Chondrocyte (in vitro differentiated cells): ENCODE measurements around the gene DUOXA1. TPM values are rescaled to one million over a fixed set of nuclear protein-coding genes. Genes with fewer than 3 reads are reported as not detected.

Experiments
- DNase-seq: peaks from one replicate; pipeline ENCODE4 v3.0.0; 2021; ENCODE audit warnings: mixed read lengths, low spot score
- H3K27ac Mint-ChIP-seq: one replicate; pipeline ENCODE4 v1.8.0; 2021; ENCODE audit warnings: mild to moderate bottlenecking, moderate library complexity, mixed read lengths; ENCODE audit not compliant: unreplicated experiment
- H3K27me3 Mint-ChIP-seq: 2 replicates; pipeline ENCODE4 v1.8.0; 2021; ENCODE audit warnings: low read depth, mixed read lengths
- H3K36me3 Mint-ChIP-seq: 2 replicates; pipeline ENCODE4 v1.8.0; 2021; ENCODE audit warnings: low read depth, mixed read lengths
- H3K4me1 Mint-ChIP-seq: 2 replicates; pipeline ENCODE4 v1.8.0; 2021; ENCODE audit warnings: low read depth, mild to moderate bottlenecking, mixed read lengths
- H3K4me3 Mint-ChIP-seq: one replicate; pipeline ENCODE4 v1.8.0; 2021; ENCODE audit warnings: mild to moderate bottlenecking, moderate library complexity, mixed read lengths; ENCODE audit not compliant: unreplicated experiment
- H3K9me3 Mint-ChIP-seq: 2 replicates; pipeline ENCODE4 v1.8.0; 2021; ENCODE audit warnings: low read depth, mixed read lengths
- total RNA-seq: library from RNA; stranded (reverse); gene quantifications from 3 replicates; pipeline ENCODE4 v1.2.1, GENCODE V29; 2021
- TF ChIP-seq, protein P1 (sequence below): fragments of 200-600 bp; sonication (generic); IDR thresholded peaks from 2 replicates; pipeline ENCODE4 v1.5.0; 2021; ENCODE audit warnings: antibody characterized with exemption, mild to moderate bottlenecking, moderate library complexity

The DUOXA1 gene
- total RNA-seq, 1 donor from 2014 or later: 0.47 TPM

DNA sequence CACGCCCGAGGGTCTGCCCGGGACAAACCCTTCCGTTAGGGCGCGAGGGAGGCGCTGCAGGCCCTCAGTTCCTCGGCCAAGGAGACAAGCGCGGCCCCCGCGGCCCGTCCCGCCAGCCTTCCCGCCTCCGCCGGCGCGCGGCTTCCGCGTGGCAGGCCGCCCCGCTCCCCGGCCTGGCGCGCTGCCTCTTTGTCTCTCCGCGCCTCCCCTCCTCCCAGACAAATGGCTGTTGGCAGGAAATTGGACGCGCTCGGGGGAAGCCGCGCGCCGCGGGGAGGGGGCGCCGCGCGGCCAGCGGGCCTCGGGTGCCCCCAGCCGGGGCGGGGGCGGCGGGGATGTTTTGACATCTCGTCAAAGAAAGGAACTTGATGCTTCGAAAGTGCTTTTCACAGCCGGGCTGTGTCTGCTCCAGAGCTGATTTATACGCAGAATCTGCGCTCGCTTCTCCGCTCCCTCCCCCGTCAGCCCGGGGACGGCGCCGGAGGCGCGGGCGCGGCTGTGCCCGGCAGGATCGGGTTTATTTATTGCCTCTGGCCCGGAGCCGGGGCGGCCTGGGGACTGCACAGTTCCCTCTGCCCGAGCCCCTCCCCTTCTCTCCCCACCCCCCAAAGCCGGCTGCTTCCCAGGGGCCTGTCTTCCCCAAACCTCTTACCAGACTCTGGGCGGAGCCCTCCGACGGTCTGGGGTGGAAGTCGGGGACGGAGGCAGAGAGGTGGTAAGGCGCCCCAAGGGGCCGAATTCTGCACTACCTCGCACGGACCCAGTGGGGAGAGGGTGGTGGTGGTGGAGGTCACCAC, 37.4 kb upstream of the DUOXA1 start:
- Mint-ChIP-seq H3K4me1 (peaks cover 33% of the 10 kb centered on the region), H3K27me3 (no peaks in the 10 kb centered on the region), H3K4me3 (peak overlapping the region; percentile 67), H3K36me3 (peaks cover under 1% of the 10 kb centered on the region), H3K27ac (peak overlapping the region; percentile 45), H3K9me3 (no peaks in the 10 kb centered on the region)
- TF ChIP-seq, protein P1, sequence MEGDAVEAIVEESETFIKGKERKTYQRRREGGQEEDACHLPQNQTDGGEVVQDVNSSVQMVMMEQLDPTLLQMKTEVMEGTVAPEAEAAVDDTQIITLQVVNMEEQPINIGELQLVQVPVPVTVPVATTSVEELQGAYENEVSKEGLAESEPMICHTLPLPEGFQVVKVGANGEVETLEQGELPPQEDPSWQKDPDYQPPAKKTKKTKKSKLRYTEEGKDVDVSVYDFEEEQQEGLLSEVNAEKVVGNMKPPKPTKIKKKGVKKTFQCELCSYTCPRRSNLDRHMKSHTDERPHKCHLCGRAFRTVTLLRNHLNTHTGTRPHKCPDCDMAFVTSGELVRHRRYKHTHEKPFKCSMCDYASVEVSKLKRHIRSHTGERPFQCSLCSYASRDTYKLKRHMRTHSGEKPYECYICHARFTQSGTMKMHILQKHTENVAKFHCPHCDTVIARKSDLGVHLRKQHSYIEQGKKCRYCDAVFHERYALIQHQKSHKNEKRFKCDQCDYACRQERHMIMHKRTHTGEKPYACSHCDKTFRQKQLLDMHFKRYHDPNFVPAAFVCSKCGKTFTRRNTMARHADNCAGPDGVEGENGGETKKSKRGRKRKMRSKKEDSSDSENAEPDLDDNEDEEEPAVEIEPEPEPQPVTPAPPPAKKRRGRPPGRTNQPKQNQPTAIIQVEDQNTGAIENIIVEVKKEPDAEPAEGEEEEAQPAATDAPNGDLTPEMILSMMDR: peak; percentile 78
- DNase-seq: no peak

DNA sequence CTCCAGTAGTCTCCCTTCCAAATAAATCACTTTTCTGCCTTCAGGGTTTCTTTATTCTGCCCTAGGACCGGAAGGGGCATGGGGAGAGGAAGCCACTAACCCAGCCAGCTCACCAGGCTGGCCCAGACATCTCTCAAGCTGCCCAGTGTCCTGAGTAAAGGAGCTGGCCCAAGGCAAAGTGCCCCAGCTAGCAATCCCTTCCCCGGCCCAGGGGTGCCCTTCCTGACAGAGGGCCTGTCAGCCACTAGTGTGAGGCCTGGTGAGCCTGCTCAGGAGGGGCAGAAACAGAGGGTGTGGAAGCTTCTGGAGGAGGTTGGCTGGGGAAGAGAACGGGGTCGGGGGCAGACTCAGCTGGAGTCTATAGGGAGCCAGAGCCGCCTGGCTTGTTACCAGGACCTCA, 35.9 kb upstream of the DUOXA1 start:
- Mint-ChIP-seq H3K27me3 (no peaks in the 10 kb centered on the region), H3K9me3 (no peaks in the 10 kb centered on the region), H3K36me3 (peaks cover 2% of the 10 kb centered on the region), H3K4me3 (peak overlapping the region; percentile 62), H3K4me1 (peaks cover 33% of the 10 kb centered on the region), H3K27ac (peak overlapping the region; percentile 32)
- DNase-seq: no peak
- TF ChIP-seq, protein P1: no peak

DNA sequence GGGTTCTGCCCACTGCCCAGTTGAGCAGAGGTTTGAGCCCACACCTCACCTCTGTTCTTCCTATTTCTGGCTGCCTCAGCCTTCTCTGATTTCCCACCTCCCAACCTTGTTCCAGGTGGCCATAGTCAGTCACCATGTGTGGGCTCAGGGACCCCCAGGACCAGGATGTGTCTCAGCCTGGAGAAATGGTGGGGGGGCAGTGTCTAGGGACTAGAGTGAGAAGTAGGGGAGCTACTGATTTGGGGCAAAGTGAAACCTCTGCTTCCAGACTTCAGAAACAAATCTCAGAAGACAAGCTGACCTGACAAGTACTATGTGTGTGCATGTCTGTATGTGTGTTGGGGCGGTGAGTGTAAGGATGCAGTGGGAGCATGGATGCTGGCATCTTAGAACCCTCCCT, 35.2 kb upstream of the DUOXA1 start:
- DNase-seq: no peak
- Mint-ChIP-seq H3K4me3 (peak overlapping the region; percentile 41), H3K4me1 (peaks cover 33% of the 10 kb centered on the region), H3K9me3 (no peaks in the 10 kb centered on the region), H3K27ac (peak overlapping the region; percentile 27), H3K36me3 (peaks cover 2% of the 10 kb centered on the region), H3K27me3 (no peaks in the 10 kb centered on the region)
- TF ChIP-seq, protein P1: no peak

DNA sequence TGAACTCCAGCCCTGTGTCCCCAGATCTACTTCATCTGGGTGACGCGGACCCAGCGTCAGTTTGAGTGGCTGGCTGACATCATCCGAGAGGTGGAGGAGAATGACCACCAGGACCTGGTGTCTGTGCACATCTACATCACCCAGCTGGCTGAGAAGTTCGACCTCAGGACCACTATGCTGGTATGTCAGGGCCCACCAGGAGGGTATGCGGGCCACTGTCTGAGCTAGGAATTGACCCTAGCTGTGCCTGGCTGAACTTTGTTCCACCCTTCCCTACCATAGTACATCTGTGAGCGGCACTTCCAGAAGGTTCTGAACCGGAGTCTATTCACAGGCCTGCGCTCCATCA, 33.8 kb upstream of the DUOXA1 start:
- no peaks in the 10 kb centered on the region for H3K9me3 Mint-ChIP-seq
- peaks cover 30% of the 10 kb centered on the region for H3K4me1 Mint-ChIP-seq
- H3K4me3 Mint-ChIP-seq: no peak overlapping the region
- no peak for DNase-seq
- no peaks in the 10 kb centered on the region for H3K27me3 Mint-ChIP-seq
- H3K36me3 Mint-ChIP-seq: peaks cover 2% of the 10 kb centered on the region
- H3K27ac Mint-ChIP-seq: no peak overlapping the region
- TF ChIP-seq, protein P1: no peak

DNA sequence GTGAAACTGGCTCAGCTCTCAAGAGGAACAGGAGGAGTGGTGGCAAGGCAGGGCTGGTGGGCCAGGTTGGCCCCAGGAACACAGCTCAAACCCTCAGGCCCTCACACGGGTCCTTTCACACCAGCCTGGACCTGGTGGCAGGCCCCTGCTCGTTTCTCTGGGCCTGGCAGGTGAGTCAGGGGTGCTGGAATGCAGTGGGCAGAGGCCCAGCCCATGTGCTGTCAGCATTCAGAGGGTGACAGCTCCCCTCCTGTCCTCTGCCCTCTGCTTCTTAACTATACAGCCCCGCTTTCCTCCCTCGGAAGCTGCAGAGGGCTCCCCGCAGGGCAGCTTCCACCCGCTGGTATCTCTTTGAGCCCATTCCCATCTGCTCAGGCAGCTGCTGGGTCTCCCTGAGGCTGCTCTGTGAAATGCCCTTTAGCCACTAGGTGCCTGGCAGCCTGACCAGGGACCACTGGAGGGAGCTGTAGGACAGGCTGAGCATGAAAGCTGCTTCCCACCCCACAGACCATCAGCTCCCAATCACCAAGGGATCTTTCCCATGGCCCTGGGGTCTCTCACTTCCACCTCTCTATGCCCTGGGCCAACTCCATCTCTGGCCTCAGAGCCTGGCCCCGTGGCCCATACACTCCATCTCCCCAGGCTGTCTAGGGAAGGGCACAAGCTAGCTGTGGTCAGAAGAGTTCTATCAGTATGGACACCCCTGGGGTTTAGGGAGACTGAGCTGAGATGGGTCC, 33.3 kb upstream of the DUOXA1 start:
- Mint-ChIP-seq H3K36me3 (peaks cover 2% of the 10 kb centered on the region), H3K27me3 (no peaks in the 10 kb centered on the region), H3K27ac (peak overlapping the region; percentile 68), H3K9me3 (no peaks in the 10 kb centered on the region), H3K4me3 (no peak overlapping the region), H3K4me1 (peaks cover 29% of the 10 kb centered on the region)
- DNase-seq: no peak
- TF ChIP-seq, protein P1: peak; percentile 97
